Astrocyte (in vitro differentiated cells and primary cell): ENCODE measurements around the gene NCSTN. TPM values are rescaled to one million over a fixed set of nuclear protein-coding genes. Genes with fewer than 3 reads are reported as not detected.

Source experiments
- DNase-seq: peaks from one replicate; pipeline ENCODE4 v3.0.0-alpha.2; 2010; ENCODE audit warnings: low read depth
- FAIRE-seq: peaks from 2 replicates; lab custom pipeline; 2011; peaks lifted over from hg19 to GRCh38; lab: Jason Lieb, UNC
- H2AFZ ChIP-seq: 2 replicates; pipeline ENCODE4 v1.6.0; 2012; ENCODE audit warnings: low read depth, low read length, inconsistent platforms
- H3K27ac ChIP-seq: 2 replicates; pipeline ENCODE4 v1.5.1; 2011; ENCODE audit warnings: low read depth, low read length, inconsistent platforms
- H3K27me3 ChIP-seq: 2 replicates; pipeline ENCODE4 v1.6.0; 2011; ENCODE audit warnings: low read length, inconsistent platforms; ENCODE audit not compliant: insufficient read depth
- H3K36me3 ChIP-seq: 2 replicates; pipeline ENCODE4 v1.5.1; 2011; ENCODE audit warnings: low read length, inconsistent platforms; ENCODE audit not compliant: insufficient read depth
- H3K4me1 ChIP-seq: 2 replicates; pipeline ENCODE4 v1.5.1; 2011; ENCODE audit warnings: low read length, inconsistent platforms; ENCODE audit not compliant: insufficient read depth
- H3K4me2 ChIP-seq: 2 replicates; pipeline ENCODE4 v1.6.0; 2012; ENCODE audit warnings: low read length, inconsistent platforms
- H3K4me3 ChIP-seq: 2 replicates; pipeline ENCODE4 v1.5.1; 2011; ENCODE audit warnings: low read depth, mild to moderate bottlenecking, low read length, inconsistent platforms; ENCODE audit not compliant: insufficient read depth
- H3K79me2 ChIP-seq: 2 replicates; pipeline ENCODE4 v1.6.0; 2012; ENCODE audit warnings: mild to moderate bottlenecking, low read length, inconsistent platforms; ENCODE audit not compliant: insufficient read depth
- H3K9ac ChIP-seq: 2 replicates; pipeline ENCODE4 v1.6.0; 2012; ENCODE audit warnings: mild to moderate bottlenecking, low read length, inconsistent platforms
- H3K9me3 ChIP-seq: 2 replicates; pipeline ENCODE4 v1.5.1; 2012; ENCODE audit warnings: low read depth, mild to moderate bottlenecking, low read length, inconsistent platforms; ENCODE audit not compliant: insufficient read depth
- H4K20me1 ChIP-seq: 2 replicates; pipeline ENCODE4 v1.6.0; 2012; ENCODE audit warnings: low read length, inconsistent platforms; ENCODE audit not compliant: insufficient read depth
- H3K27ac Mint-ChIP-seq: one replicate; pipeline ENCODE4 v1.8.0; 2021; ENCODE audit warnings: mild to moderate bottlenecking, mixed read lengths; ENCODE audit not compliant: unreplicated experiment
- H3K27me3 Mint-ChIP-seq: one replicate; pipeline ENCODE4 v1.8.0; 2021; ENCODE audit warnings: low read depth, mixed read lengths; ENCODE audit not compliant: unreplicated experiment
- H3K36me3 Mint-ChIP-seq: one replicate; pipeline ENCODE4 v1.8.0; 2021; ENCODE audit warnings: low read depth, mixed read lengths; ENCODE audit not compliant: unreplicated experiment
- H3K4me1 Mint-ChIP-seq: one replicate; pipeline ENCODE4 v1.8.0; 2021; ENCODE audit warnings: low read depth, mixed read lengths; ENCODE audit not compliant: unreplicated experiment
- H3K4me3 Mint-ChIP-seq: one replicate; pipeline ENCODE4 v1.8.0; 2021; ENCODE audit warnings: mild to moderate bottlenecking, moderate library complexity, mixed read lengths; ENCODE audit not compliant: unreplicated experiment
- H3K9me3 Mint-ChIP-seq: one replicate; pipeline ENCODE4 v1.8.0; 2021; ENCODE audit warnings: mild to moderate bottlenecking, mixed read lengths; ENCODE audit not compliant: unreplicated experiment
- EZH2 ChIP-seq: IDR thresholded peaks from 2 replicates; pipeline ENCODE4 v1.6.1; 2012; ENCODE audit warnings: mild to moderate bottlenecking, low read length, inconsistent platforms; ENCODE audit not compliant: insufficient read depth
- total RNA-seq: library from RNA; stranded (reverse); gene quantifications from 2 replicates; pipeline ENCODE4 v1.2.1, GENCODE V29; 2021
- TF ChIP-seq, protein P1 (sequence below): IDR thresholded peaks from 2 replicates; pipeline ENCODE4 v1.5.1; 2011; ENCODE audit warnings: low read depth, mild to moderate bottlenecking, inconsistent platforms, low read length, moderate library complexity; ENCODE audit not compliant: insufficient read depth

NCSTN gene
- total RNA-seq, 1 donor from 2014 or later = 171 TPM

GRCh38 chr1:160359559-160360226 lies 16.5 kb downstream of the NCSTN start:
- Histone ChIP-seq H3K79me2 (no peaks in the 10 kb centered on the region), H3K4me2 (no peak overlapping the region), H4K20me1 (peaks cover 11% of the 10 kb centered on the region), H3K4me3 (no peak overlapping the region), H3K27ac (no peak overlapping the region), H3K36me3 (peaks cover 17% of the 10 kb centered on the region), H3K9me3 (no peaks in the 10 kb centered on the region), H3K9ac (no peak overlapping the region), H3K27me3 (no peaks in the 10 kb centered on the region), H2AFZ (no peak overlapping the region), H3K4me1 (no peaks in the 10 kb centered on the region)
- Mint-ChIP-seq H3K27ac (no peak overlapping the region), H3K4me3 (no peak overlapping the region), H3K36me3 (peaks cover 39% of the 10 kb centered on the region), H3K4me1 (peaks cover 18% of the 10 kb centered on the region), H3K9me3 (no peaks in the 10 kb centered on the region), H3K27me3 (peaks cover 2% of the 10 kb centered on the region)
- TF ChIP-seq, protein P1, sequence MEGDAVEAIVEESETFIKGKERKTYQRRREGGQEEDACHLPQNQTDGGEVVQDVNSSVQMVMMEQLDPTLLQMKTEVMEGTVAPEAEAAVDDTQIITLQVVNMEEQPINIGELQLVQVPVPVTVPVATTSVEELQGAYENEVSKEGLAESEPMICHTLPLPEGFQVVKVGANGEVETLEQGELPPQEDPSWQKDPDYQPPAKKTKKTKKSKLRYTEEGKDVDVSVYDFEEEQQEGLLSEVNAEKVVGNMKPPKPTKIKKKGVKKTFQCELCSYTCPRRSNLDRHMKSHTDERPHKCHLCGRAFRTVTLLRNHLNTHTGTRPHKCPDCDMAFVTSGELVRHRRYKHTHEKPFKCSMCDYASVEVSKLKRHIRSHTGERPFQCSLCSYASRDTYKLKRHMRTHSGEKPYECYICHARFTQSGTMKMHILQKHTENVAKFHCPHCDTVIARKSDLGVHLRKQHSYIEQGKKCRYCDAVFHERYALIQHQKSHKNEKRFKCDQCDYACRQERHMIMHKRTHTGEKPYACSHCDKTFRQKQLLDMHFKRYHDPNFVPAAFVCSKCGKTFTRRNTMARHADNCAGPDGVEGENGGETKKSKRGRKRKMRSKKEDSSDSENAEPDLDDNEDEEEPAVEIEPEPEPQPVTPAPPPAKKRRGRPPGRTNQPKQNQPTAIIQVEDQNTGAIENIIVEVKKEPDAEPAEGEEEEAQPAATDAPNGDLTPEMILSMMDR = no peak
- TF ChIP-seq EZH2 = no peak
- DNase-seq = peak; percentile 10
- no peak for FAIRE-seq

- Mint-ChIP-seq H3K4me1 (peaks cover 18% of the 10 kb centered on the region), H3K27me3 (peaks cover 2% of the 10 kb centered on the region), H3K4me3 (no peak overlapping the region), H3K9me3 (no peaks in the 10 kb centered on the region), H3K27ac (no peak overlapping the region), H3K36me3 (peaks cover 35% of the 10 kb centered on the region)
- Histone ChIP-seq H4K20me1 (peaks cover 11% of the 10 kb centered on the region), H3K9ac (no peak overlapping the region), H3K27me3 (no peaks in the 10 kb centered on the region), H3K4me2 (no peak overlapping the region), H3K79me2 (no peaks in the 10 kb centered on the region), H3K4me1 (no peaks in the 10 kb centered on the region), H3K4me3 (no peak overlapping the region), H2AFZ (no peak overlapping the region), H3K27ac (no peak overlapping the region), H3K36me3 (peaks cover 13% of the 10 kb centered on the region), H3K9me3 (no peaks in the 10 kb centered on the region)
- DNase-seq (no peak), FAIRE-seq (no peak)
- TF ChIP-seq EZH2 = no peak
- TF ChIP-seq, protein P1 = no peak
These were observed 17.1 kb downstream of the NCSTN start for GRCh38 chr1:160360227-160360695.

GRCh38 chr1:160361199-160361598 lies 18.0 kb downstream of the NCSTN start:
- no peaks in the 10 kb centered on the region for H3K4me1 ChIP-seq
- H2AFZ ChIP-seq = no peak overlapping the region
- Mint-ChIP-seq H3K4me3 (no peak overlapping the region), H3K36me3 (peaks cover 29% of the 10 kb centered on the region), H3K27ac (peak overlapping the region; percentile 22), H3K27me3 (peaks cover 2% of the 10 kb centered on the region), H3K9me3 (no peaks in the 10 kb centered on the region), H3K4me1 (peaks cover 18% of the 10 kb centered on the region)
- no peak overlapping the region for H3K27ac ChIP-seq
- no peak for TF ChIP-seq EZH2
- TF ChIP-seq, protein P1 = no peak
- peaks cover 3% of the 10 kb centered on the region for H3K36me3 ChIP-seq
- peaks cover 11% of the 10 kb centered on the region for H4K20me1 ChIP-seq
- H3K9ac ChIP-seq = no peak overlapping the region
- DNase-seq = no peak
- H3K9me3 ChIP-seq = no peaks in the 10 kb centered on the region
- no peaks in the 10 kb centered on the region for H3K27me3 ChIP-seq
- no peaks in the 10 kb centered on the region for H3K79me2 ChIP-seq
- H3K4me2 ChIP-seq = no peak overlapping the region
- H3K4me3 ChIP-seq = no peak overlapping the region
- no peak for FAIRE-seq
